GM12878 (cell line): ENCODE measurements around the gene NECAB2.

Source experiments
- CHD1 ChIP-seq: IDR thresholded peaks from 2 replicates; pipeline ENCODE4 v1.6.1; 2012; ENCODE audit warnings: low read depth, low read length, improper control_type of control experiment
- CTCF ChIP-seq, 3 experiments: IDR thresholded peaks in 2 of 3; conservative IDR thresholded peaks in 1 of 3; 2 replicates each; pipeline ENCODE4 v1.5.1; 2011; ENCODE audit warnings: low read depth in 3 of 3, low read length in 3 of 3, mild to moderate bottlenecking in 3 of 3, control low read depth in 2 of 3, moderate library complexity in 2 of 3, inconsistent platforms in 1 of 3, mixed read lengths in 1 of 3; ENCODE audit not compliant: control insufficient read depth in 2 of 3, insufficient read depth in 1 of 3; ENCODE audit errors: extremely low read depth in 1 of 3
- HDGF ChIP-seq: fragments of 450-650 bp; IDR thresholded peaks from 2 replicates; pipeline ENCODE4 v1.6.1; 2016; ENCODE audit warnings: antibody characterized with exemption
- RUNX3 ChIP-seq: IDR thresholded peaks from 2 replicates; pipeline ENCODE4 v1.6.1; 2012; ENCODE audit warnings: low read length, inconsistent platforms
- SIN3A ChIP-seq: IDR thresholded peaks from 2 replicates; pipeline ENCODE4 v1.6.1; 2012; ENCODE audit warnings: low read depth, low read length, improper control_type of control experiment

- TF ChIP-seq HDGF (no peak), CHD1 (no peak), CTCF (IDR thresholded peaks at IDR 0.05 in 2 of 3, conservative IDR thresholded peaks at IDR 0.05 in 1 of 3; ENCODE audit: control insufficient read depth in 2 of 3, extremely low read depth in 1 of 3, insufficient read depth in 1 of 3, low read depth in 3 of 3, low read length in 3 of 3) (no peak), SIN3A (no peak), RUNX3 (no peak)
Observed at GRCh38 chr16:84043486-84044117, 75.6 kb downstream of the NECAB2 start.
